CD4-positive, alpha-beta T cell treated with Interleukin-21 for 1 hour (primary cell): ENCODE measurements around the gene ZFTA.
A peak's percentile ranks its signal among the peaks of the same experiment; 100 is the strongest.

ENCODE experiments used
- DNase-seq: peaks from one replicate; pipeline ENCODE4 v3.0.0-alpha.2; 2020

Gene ZFTA

GRCh38 chr11:63745304-63746170 is 23.0 kb downstream of the ZFTA start:
- no peak for DNase-seq

GRCh38 chr11:63738720-63739360 is 29.7 kb downstream of the ZFTA start:
- peak; percentile 69 for DNase-seq

- no peak for DNase-seq
Observed at GRCh38 chr11:63737718-63738117, 30.9 kb downstream of the ZFTA start.

- no peak for DNase-seq
Observed at GRCh38 chr11:63736864-63737263, 31.7 kb downstream of the ZFTA start.

GRCh38 chr11:63729326-63729725 is 39.2 kb downstream of the ZFTA start:
- no peak for DNase-seq

GRCh38 chr11:63720611-63721010 is 48.0 kb downstream of the ZFTA start:
- no peak for DNase-seq

- DNase-seq = no peak
Observed at GRCh38 chr11:63719987-63720386, 48.6 kb downstream of the ZFTA start.

GRCh38 chr11:63719001-63719400 is 49.6 kb downstream of the ZFTA start:
- no peak for DNase-seq
